ENCODE results near the gene UBQLN4.

- no peak for TF ChIP-seq EZH2 (IDR thresholded peaks at IDR 0.05; ENCODE audit: borderline replicate concordance, low read depth, low read length, severe bottlenecking)
- no peak for TF ChIP-seq CTCF (IDR thresholded peaks at IDR 0.05; ENCODE audit: borderline replicate concordance, extremely low read depth, low read length, poor library complexity, severe bottlenecking)
These were observed 25.1 kb upstream of the UBQLN4 start for GRCh38 chr1:156078728-156079127.

Data from DND-41 (cell line).